Stomach smooth muscle (tissue), 2 donors: ENCODE measurements around the gene SPC24.
A peak's percentile ranks its signal among the peaks of the same experiment; 100 is the strongest.
"Not testable (repeated sequence)": the region's sequence is repeated elsewhere in the genome, so short reads cannot be mapped to it uniquely, and the experiment has no call there.

Experiments used
- H3K27ac ChIP-seq: one replicate; pipeline ENCODE4 v1.7.0; 2013; ENCODE audit warnings: mild to moderate bottlenecking, low read length, inconsistent platforms
- H3K27me3 ChIP-seq, 2 donors: one replicate each; pipeline ENCODE4 v1.7.0; 2013; ENCODE audit warnings: low read length in 2 of 2; ENCODE audit not compliant: insufficient read depth in 2 of 2, control insufficient read depth in 1 of 2
- H3K36me3 ChIP-seq, 2 donors: one replicate each; pipeline ENCODE4 v1.7.0; 2013; ENCODE audit warnings: low read length in 2 of 2; ENCODE audit not compliant: control insufficient read depth in 2 of 2, insufficient read depth in 2 of 2
- H3K4me1 ChIP-seq: one replicate; pipeline ENCODE4 v1.7.0; 2013; ENCODE audit warnings: low read length; ENCODE audit not compliant: control insufficient read depth, insufficient read depth
- H3K4me3 ChIP-seq, 2 donors: one replicate each; pipeline ENCODE4 v1.7.0; 2013; ENCODE audit warnings: low read length in 2 of 2
- H3K9ac ChIP-seq, 2 donors: one replicate each; pipeline ENCODE4 v1.7.0; 2013; ENCODE audit warnings: low read length in 2 of 2, mild to moderate bottlenecking in 1 of 2
- H3K9me3 ChIP-seq, 2 donors: one replicate each; pipeline ENCODE4 v1.7.0; 2013; ENCODE audit warnings: low read length in 2 of 2; ENCODE audit not compliant: control insufficient read depth in 2 of 2
- donor health status: healthy.
- donor health status: Pancreatic carcinoma.

Gene SPC24

GRCh38 chr19:11103667-11104066 is 51.9 kb downstream of the SPC24 start:
- not testable (repeated sequence) for H3K4me1 ChIP-seq, H3K4me3 ChIP-seq, H3K27ac ChIP-seq, H3K9me3 ChIP-seq, H3K9ac ChIP-seq, H3K27me3 ChIP-seq
- peaks cover 15 to 44% of the 10 kb centered on the region in 2 donors for H3K36me3 ChIP-seq

GRCh38 chr19:11102944-11103343 is 52.6 kb downstream of the SPC24 start:
- Histone ChIP-seq H3K9ac (no peak overlapping the region), H3K36me3 (peaks cover 15 to 42% of the 10 kb centered on the region in 2 donors), H3K27me3 (no peaks in the 10 kb centered on the region), H3K27ac (no peak overlapping the region), H3K4me1 (no peaks in the 10 kb centered on the region), H3K9me3 (no peaks in the 10 kb centered on the region), H3K4me3 (no peak overlapping the region)

- Histone ChIP-seq H3K27ac (no peak overlapping the region), H3K27me3 (no peaks in the 10 kb centered on the region), H3K36me3 (peaks cover 9 to 31% of the 10 kb centered on the region in 2 donors), H3K9me3 (no peaks in the 10 kb centered on the region), H3K9ac (no peak overlapping the region), H3K4me3 (no peak overlapping the region), H3K4me1 (peaks cover under 1% of the 10 kb centered on the region)
Observed at GRCh38 chr19:11101057-11101456, 54.5 kb downstream of the SPC24 start.

GRCh38 chr19:11100049-11100448 is 55.5 kb downstream of the SPC24 start:
- H3K36me3 ChIP-seq: peaks cover 5 to 23% of the 10 kb centered on the region in 2 donors
- H3K27ac ChIP-seq: no peak overlapping the region
- no peak overlapping the region for H3K4me3 ChIP-seq
- no peak overlapping the region for H3K9ac ChIP-seq
- no peaks in the 10 kb centered on the region for H3K27me3 ChIP-seq
- peaks cover 6% of the 10 kb centered on the region for H3K4me1 ChIP-seq
- no peaks in the 10 kb centered on the region for H3K9me3 ChIP-seq

GRCh38 chr19:11098861-11099260 is 56.7 kb downstream of the SPC24 start:
- H3K9ac ChIP-seq: no peak overlapping the region
- H3K4me1 ChIP-seq: peaks cover 8% of the 10 kb centered on the region
- H3K9me3 ChIP-seq: no peaks in the 10 kb centered on the region
- no peaks in the 10 kb centered on the region for H3K27me3 ChIP-seq
- H3K27ac ChIP-seq: no peak overlapping the region
- no peak overlapping the region for H3K4me3 ChIP-seq
- H3K36me3 ChIP-seq: peaks cover 4 to 15% of the 10 kb centered on the region in 2 donors

GRCh38 chr19:11098327-11098726 is 57.3 kb downstream of the SPC24 start:
- no peaks in the 10 kb centered on the region for H3K27me3 ChIP-seq
- H3K36me3 ChIP-seq: peaks cover 4 to 15% of the 10 kb centered on the region in 2 donors
- peaks cover 8% of the 10 kb centered on the region for H3K4me1 ChIP-seq
- no peak overlapping the region for H3K4me3 ChIP-seq
- H3K27ac ChIP-seq: no peak overlapping the region
- no peaks in the 10 kb centered on the region for H3K9me3 ChIP-seq
- no peak overlapping the region for H3K9ac ChIP-seq

GRCh38 chr19:11097367-11097766 is 58.2 kb downstream of the SPC24 start:
- peaks cover 10% of the 10 kb centered on the region for H3K4me1 ChIP-seq
- not testable (repeated sequence) for H3K27ac ChIP-seq, H3K27me3 ChIP-seq, H3K4me3 ChIP-seq, H3K9ac ChIP-seq, H3K9me3 ChIP-seq, H3K36me3 ChIP-seq

- Histone ChIP-seq H3K4me3 (no peak overlapping the region), H3K9me3 (no peaks in the 10 kb centered on the region)
Observed at GRCh38 chr19:11096210-11096841, 59.3 kb downstream of the SPC24 start.

More at GRCh38 chr19:11096210-11096841, 59.3 kb downstream of the SPC24 start:
- peaks cover 0 to 7% of the 10 kb centered on the region in 2 donors for H3K36me3 ChIP-seq
- no peak overlapping the region for H3K9ac ChIP-seq
- H3K4me1 ChIP-seq: peaks cover 15% of the 10 kb centered on the region
- peak overlapping the region; percentile 37 for H3K27ac ChIP-seq
- H3K27me3 ChIP-seq: no peaks in the 10 kb centered on the region
